ENCODE data around the gene DNMT3B. TPM values are rescaled to one million over a fixed set of nuclear protein-coding genes. Genes with fewer than 3 reads are reported as not detected.

DNMT3B gene
- total and polyA plus RNA-seq, 9 of the 15 experiments (the other 6 are each of a cell fraction or from before 2014, with no cell fraction given): 9.3 to 74.8 (median 49.1) TPM

GRCh38 chr20:32752458-32753250, 9.5 kb upstream of the DNMT3B start (continued):
- TF ChIP-seq REST (IDR thresholded peaks at IDR 0.05; ENCODE audit: borderline replicate concordance) (peak; percentile 99), REST (CRISPR knock-in tag; IDR thresholded peaks at IDR 0.05; ENCODE audit: low read depth) (no peak), RCOR1 (IDR thresholded peaks at IDR 0.05; ENCODE audit: borderline replicate concordance in 1 of 2, low read depth in 2 of 2, low read length in 2 of 2) (peak; percentile 98 to 99), PPARD (CRISPR knock-in tag; IDR thresholded peaks at IDR 0.05) (no peak), ETV5 (CRISPR knock-in tag; IDR thresholded peaks at IDR 0.05; ENCODE audit: low read depth) (no peak; the same call in 1 of the 2 replicates), ZFP91 (CRISPR knock-in tag; IDR thresholded peaks at IDR 0.05) (no peak), NCOA4 (IDR thresholded peaks at IDR 0.05; ENCODE audit: partially characterized antibody) (no peak), NFXL1 (CRISPR knock-in tag; IDR thresholded peaks at IDR 0.05) (no peak), ZNF57 (CRISPR knock-in tag; IDR thresholded peaks at IDR 0.05) (no peak), RFX5 (IDR thresholded peaks at IDR 0.05; ENCODE audit: low read depth, low read length) (no peak), ARID4B (CRISPR knock-in tag; IDR thresholded peaks at IDR 0.05) (no peak), YBX1 (IDR thresholded peaks at IDR 0.05) (no peak), PRPF4 (IDR thresholded peaks at IDR 0.05; ENCODE audit: insufficient read depth, low read depth, low read length, poor library complexity, severe bottlenecking) (no peak)

All from K562 (cell line).